HepG2 (cell line): ENCODE data around the gene ITCH. TPM values are rescaled to one million over a fixed set of nuclear protein-coding genes. Genes with fewer than 3 reads are reported as not detected.

Experiments
- ATAC-seq: fragments of 200-7000 bp; cut with Tn5 transposase; 3 replicates; pipeline ENCODE4 v1.9.1; 2020; ENCODE audit warnings: mild to moderate bottlenecking, moderate library complexity
- BruUV-seq: library from RNA; stranded (reverse); fragments of 400-500 nt; replicated peaks from 2 replicates; lab custom pipeline; 2021; lab: Mats Ljungman, UMichigan
- CTCF ChIA-PET: fragments of 300-600 bp; formaldehyde crosslinking; extraction: SDS; loops from one replicate; lab custom pipeline; 2021; ENCODE audit warnings: low total read pairs, inconsistent platforms, low intra/inter-chr PET ratio; lab: Yijun Ruan, JAX
- POLR2A ChIA-PET: fragments of 350-600 bp; sonication (Branson Sonifier 250); formaldehyde crosslinking; loops from one replicate; lab custom pipeline; 2020; ENCODE audit warnings: antibody characterized with exemption, inconsistent platforms; lab: Yijun Ruan, JAX
- DNase-seq: peaks from one replicate; pipeline ENCODE4 v3.0.0-alpha.2; 2015; ENCODE audit warnings: low spot score
- FAIRE-seq: peaks from 3 replicates; lab custom pipeline; 2011; peaks lifted over from hg19 to GRCh38; lab: Jason Lieb, UNC
- H2AFZ ChIP-seq: one replicate; pipeline ENCODE4 v1.6.1; 2011; ENCODE audit warnings: low read length, inconsistent platforms
- H3K27ac ChIP-seq: fragments of 300-600 bp; 3 replicates; pipeline ENCODE4 v1.8.0; 2011; ENCODE audit warnings: mixed run types, mild to moderate bottlenecking, mixed read lengths, low read length, inconsistent platforms; ENCODE audit not compliant: insufficient read depth; ENCODE audit errors: extremely low read length
- H3K27me3 ChIP-seq, 2 experiments: fragments of 200-600 bp in 1 of 2; 2 replicates in 1 of 2; 3 replicates in 1 of 2; pipeline versions ENCODE4 v1.6.0 to v1.8.0; 2011; ENCODE audit warnings: low read length in 2 of 2, mild to moderate bottlenecking in 2 of 2, moderate library complexity in 2 of 2, inconsistent platforms in 1 of 2; ENCODE audit not compliant: insufficient read depth in 2 of 2, control insufficient read depth in 1 of 2
- H3K36me3 ChIP-seq, 2 experiments: fragments of 200-600 bp in 1 of 2; replicated peaks in 1 of 2; 2 replicates in 1 of 2; 3 replicates in 1 of 2; pipeline versions ENCODE4 v1.5.1 to v1.8.0; 2011; ENCODE audit warnings: low read length in 2 of 2, inconsistent platforms in 1 of 2; ENCODE audit not compliant: insufficient read depth in 2 of 2, control insufficient read depth in 1 of 2
- H3K4me1 ChIP-seq: 2 replicates; pipeline ENCODE4 v1.5.1; 2012; ENCODE audit warnings: low read length, inconsistent platforms; ENCODE audit not compliant: insufficient read depth
- H3K4me2 ChIP-seq: 2 replicates; pipeline ENCODE4 v1.6.0; 2011; ENCODE audit warnings: low read depth, low read length, inconsistent platforms
- H3K4me3 ChIP-seq, 3 experiments: fragments of 200-600 bp in 1 of 3; sonication (generic), shearing (Covaris generic) in 1 of 3; replicated peaks in 1 of 3; 2 replicates each; pipeline ENCODE4 v1.5.1; 2011 to 2016; ENCODE audit warnings: low read length in 3 of 3, inconsistent platforms in 2 of 3, low read depth in 2 of 3, mild to moderate bottlenecking in 2 of 3, control low read depth in 1 of 3, mixed read lengths in 1 of 3; ENCODE audit not compliant: insufficient read depth in 1 of 3
- H3K79me2 ChIP-seq: one replicate; pipeline ENCODE4 v1.6.1; 2011; ENCODE audit warnings: low read length, inconsistent platforms; ENCODE audit not compliant: insufficient read depth
- H3K9ac ChIP-seq: 2 replicates; pipeline ENCODE4 v1.6.0; 2011; ENCODE audit warnings: mild to moderate bottlenecking, low read depth, low read length, inconsistent platforms; ENCODE audit not compliant: insufficient read depth
- H3K9me3 ChIP-seq: 2 replicates; pipeline ENCODE4 v1.5.1; 2012; ENCODE audit warnings: mild to moderate bottlenecking, low read length
- H4K20me1 ChIP-seq: 2 replicates; pipeline ENCODE4 v1.6.0; 2011; ENCODE audit warnings: inconsistent platforms, mild to moderate bottlenecking, low read length, moderate library complexity; ENCODE audit not compliant: insufficient read depth
- ATF1 ChIP-seq: IDR thresholded peaks from 2 replicates; pipeline ENCODE4 v1.6.1; 2016; ENCODE audit warnings: mild to moderate bottlenecking, control low read depth
- KDM4B ChIP-seq: sonication (generic); formaldehyde crosslinking; IDR thresholded peaks from 2 replicates; pipeline ENCODE4 v1.4.0; 2020; ENCODE audit warnings: missing genetic modification reagents
- THYN1 ChIP-seq: sonication (generic); formaldehyde crosslinking; IDR thresholded peaks from 2 replicates; pipeline ENCODE4 v1.8.1; 2023; ENCODE audit warnings: low read depth, mild to moderate bottlenecking, moderate library complexity, missing genetic modification reagents, borderline replicate concordance
- ZNF143 ChIP-seq: sonication (generic); formaldehyde crosslinking; IDR thresholded peaks from 2 replicates; pipeline ENCODE4 v1.4.0; 2020; ENCODE audit warnings: missing genetic modification reagents
- ZNF558 ChIP-seq: sonication (generic); formaldehyde crosslinking; IDR thresholded peaks from 2 replicates; pipeline ENCODE4 v1.9.0; 2022; ENCODE audit warnings: mild to moderate bottlenecking, missing genetic modification reagents, borderline replicate concordance
- ZNF678 ChIP-seq: sonication (generic); formaldehyde crosslinking; IDR thresholded peaks from 2 replicates; pipeline ENCODE4 v1.4.0; 2020; ENCODE audit warnings: mild to moderate bottlenecking, missing genetic modification reagents
- WGBS: methylation state at CpG from one replicate; pipeline ENCODE4 v1.1.6; 2017; ENCODE audit warnings: low lambda C conversion rate; 5-methylcytosine and 5-hydroxymethylcytosine counted together
- in situ Hi-C: cut with HindIII; loops from 2 replicates; pipeline ENCODE4 v1.10.0; 2017; ENCODE audit warnings: low pct_unique_long_range_greater_than_20kb; ENCODE audit not compliant: extremely low pct_ligation_motif_present
- intact Hi-C: fragments of 100-400 bp; cut with micrococcal nuclease; formaldehyde crosslinking; loops from one replicate; pipeline ENCODE4 v1.10.0; 2022; ENCODE audit not compliant: unreplicated experiment
- polyA plus RNA-seq, 8 experiments: library from polyadenylated mRNA; depleted of rRNA in 3 of 8; stranded (reverse) in 7 of 8; unstranded in 1 of 8; fragments of >200 nt; fragmentation: Illumina TruSeq in 4 of 8; extraction: Trizol in 4 of 8; gene quantifications; 2 replicates each; pipeline versions ENCODE4 v1.2.1 to v1.2.3, GENCODE V29; 2011 to 2016; ENCODE audit warnings: low read depth in 4 of 8, missing spikeins in 1 of 8, mixed read lengths in 1 of 8; ENCODE audit not compliant: insufficient read depth in 1 of 8
- total RNA-seq, 5 experiments: library from RNA; depleted of rRNA; stranded (reverse); fragments of >200 nt; fragmentation: Illumina TruSeq; extraction: Trizol; gene quantifications; 2 replicates each; pipeline ENCODE4 v1.2.3, GENCODE V29; 2016; ENCODE audit warnings: low read depth in 1 of 5
- TF ChIP-seq, protein P1 (sequence below): sonication (generic); formaldehyde crosslinking; IDR thresholded peaks from 2 replicates; pipeline ENCODE4 v1.4.0; 2020; ENCODE audit warnings: mild to moderate bottlenecking, low read depth, missing genetic modification reagents
- TF ChIP-seq, protein P2 (sequence below): sonication (generic); formaldehyde crosslinking; conservative IDR thresholded peaks from 2 replicates; pipeline ENCODE4 v1.8.1; 2023; ENCODE audit warnings: missing genetic modification reagents

The ITCH gene
- total and polyA plus RNA-seq, 2 of the 13 experiments (the other 11 are each of a cell fraction or from before 2014, with no cell fraction given) = 20.5 to 112 TPM

DNA sequence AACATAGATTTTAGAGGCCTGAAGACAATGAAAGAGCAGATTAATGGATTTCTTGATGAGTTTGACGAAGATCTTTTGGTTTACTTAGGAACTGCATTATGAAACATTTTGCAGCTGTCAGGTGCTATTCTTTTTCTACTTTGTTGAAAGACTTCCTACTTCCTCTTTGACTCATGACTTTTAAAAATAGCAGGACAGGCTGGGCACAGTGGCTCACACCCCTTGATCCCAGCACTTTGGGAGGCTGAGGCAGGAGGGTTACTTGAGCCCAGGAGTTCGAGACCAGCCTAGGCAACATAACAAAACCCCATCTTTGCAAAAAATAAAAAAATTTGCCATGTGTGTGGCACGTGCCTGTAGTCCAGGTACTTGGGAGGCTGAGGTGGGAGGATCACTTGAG is 52.0 kb downstream of the ITCH start:
- Histone ChIP-seq H4K20me1 (no peaks in the 10 kb centered on the region), H3K4me1 (no peaks in the 10 kb centered on the region), H3K4me3 (no peak overlapping the region), H3K4me2 (no peak overlapping the region), H3K36me3 (peaks cover 32 to 84% of the 10 kb centered on the region in 2 experiments), H3K27ac (no peak overlapping the region), H3K9me3 (no peaks in the 10 kb centered on the region), H3K79me2 (peaks cover 7% of the 10 kb centered on the region), H3K9ac (no peak overlapping the region), H3K27me3 (no peaks in the 10 kb centered on the region), H2AFZ (no peak overlapping the region)
- intact Hi-C loops = no loop called here
- in situ Hi-C loops = no loop called here
- ATAC-seq (no peak), DNase-seq (no peak), FAIRE-seq (no peak)
- WGBS = 97% methylated on average over 3 of the region's 3 CpGs
- BruUV-seq = TSS peak; percentile 11
- POLR2A ChIA-PET = interaction anchor here (1.3 kb wide), 1 partner anchor 13 kb away, joined by 3 read pairs; no protein-coding TSS in a partner anchor
- no peak for TF ChIP-seq ZNF558 (CRISPR knock-in tag)
- TF ChIP-seq, protein P1, sequence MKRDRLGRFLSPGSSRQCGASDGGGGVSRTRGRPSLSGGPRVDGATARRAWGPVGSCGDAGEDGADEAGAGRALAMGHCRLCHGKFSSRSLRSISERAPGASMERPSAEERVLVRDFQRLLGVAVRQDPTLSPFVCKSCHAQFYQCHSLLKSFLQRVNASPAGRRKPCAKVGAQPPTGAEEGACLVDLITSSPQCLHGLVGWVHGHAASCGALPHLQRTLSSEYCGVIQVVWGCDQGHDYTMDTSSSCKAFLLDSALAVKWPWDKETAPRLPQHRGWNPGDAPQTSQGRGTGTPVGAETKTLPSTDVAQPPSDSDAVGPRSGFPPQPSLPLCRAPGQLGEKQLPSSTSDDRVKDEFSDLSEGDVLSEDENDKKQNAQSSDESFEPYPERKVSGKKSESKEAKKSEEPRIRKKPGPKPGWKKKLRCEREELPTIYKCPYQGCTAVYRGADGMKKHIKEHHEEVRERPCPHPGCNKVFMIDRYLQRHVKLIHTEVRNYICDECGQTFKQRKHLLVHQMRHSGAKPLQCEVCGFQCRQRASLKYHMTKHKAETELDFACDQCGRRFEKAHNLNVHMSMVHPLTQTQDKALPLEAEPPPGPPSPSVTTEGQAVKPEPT (CRISPR knock-in tag) = no peak
- no peak for TF ChIP-seq THYN1 (CRISPR knock-in tag)
- no peak for TF ChIP-seq ZNF678
- TF ChIP-seq ATF1 (CRISPR knock-in tag) = no peak
- no peak for TF ChIP-seq KDM4B
- TF ChIP-seq ZNF143 = no peak
- TF ChIP-seq, protein P2, sequence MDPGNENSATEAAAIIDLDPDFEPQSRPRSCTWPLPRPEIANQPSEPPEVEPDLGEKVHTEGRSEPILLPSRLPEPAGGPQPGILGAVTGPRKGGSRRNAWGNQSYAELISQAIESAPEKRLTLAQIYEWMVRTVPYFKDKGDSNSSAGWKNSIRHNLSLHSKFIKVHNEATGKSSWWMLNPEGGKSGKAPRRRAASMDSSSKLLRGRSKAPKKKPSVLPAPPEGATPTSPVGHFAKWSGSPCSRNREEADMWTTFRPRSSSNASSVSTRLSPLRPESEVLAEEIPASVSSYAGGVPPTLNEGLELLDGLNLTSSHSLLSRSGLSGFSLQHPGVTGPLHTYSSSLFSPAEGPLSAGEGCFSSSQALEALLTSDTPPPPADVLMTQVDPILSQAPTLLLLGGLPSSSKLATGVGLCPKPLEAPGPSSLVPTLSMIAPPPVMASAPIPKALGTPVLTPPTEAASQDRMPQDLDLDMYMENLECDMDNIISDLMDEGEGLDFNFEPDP (CRISPR knock-in tag) = 0 out of 2 replicates have a peak, but pooled peaks have one; percentile 25
- CTCF ChIA-PET = no interaction called here
